ENCODE data around the gene DBP.

The DBP gene

DNA sequence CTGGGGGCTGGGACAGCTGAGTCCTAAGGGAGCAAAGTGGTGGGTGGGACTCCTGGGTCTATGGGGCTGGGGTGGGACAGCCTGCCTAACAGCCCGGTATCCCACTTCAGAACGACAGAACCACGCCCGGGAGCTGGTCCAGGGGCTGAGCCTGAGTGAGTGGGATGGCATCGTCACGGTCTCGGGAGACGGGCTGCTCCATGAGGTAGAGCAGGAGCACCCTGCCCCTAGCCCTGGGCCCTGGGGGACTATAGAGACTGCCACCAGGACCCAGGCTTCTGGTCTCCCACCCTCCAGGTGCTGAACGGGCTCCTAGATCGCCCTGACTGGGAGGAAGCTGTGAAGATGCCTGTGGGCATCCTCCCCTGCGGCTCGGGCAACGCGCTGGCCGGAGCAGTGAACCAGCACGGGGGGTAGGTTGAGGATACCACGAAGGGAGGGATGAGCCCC, 9.3 kb downstream of the DBP start:
- DNase-seq (ENCODE audit: low read depth in 3 of 3): no peak

DNA sequence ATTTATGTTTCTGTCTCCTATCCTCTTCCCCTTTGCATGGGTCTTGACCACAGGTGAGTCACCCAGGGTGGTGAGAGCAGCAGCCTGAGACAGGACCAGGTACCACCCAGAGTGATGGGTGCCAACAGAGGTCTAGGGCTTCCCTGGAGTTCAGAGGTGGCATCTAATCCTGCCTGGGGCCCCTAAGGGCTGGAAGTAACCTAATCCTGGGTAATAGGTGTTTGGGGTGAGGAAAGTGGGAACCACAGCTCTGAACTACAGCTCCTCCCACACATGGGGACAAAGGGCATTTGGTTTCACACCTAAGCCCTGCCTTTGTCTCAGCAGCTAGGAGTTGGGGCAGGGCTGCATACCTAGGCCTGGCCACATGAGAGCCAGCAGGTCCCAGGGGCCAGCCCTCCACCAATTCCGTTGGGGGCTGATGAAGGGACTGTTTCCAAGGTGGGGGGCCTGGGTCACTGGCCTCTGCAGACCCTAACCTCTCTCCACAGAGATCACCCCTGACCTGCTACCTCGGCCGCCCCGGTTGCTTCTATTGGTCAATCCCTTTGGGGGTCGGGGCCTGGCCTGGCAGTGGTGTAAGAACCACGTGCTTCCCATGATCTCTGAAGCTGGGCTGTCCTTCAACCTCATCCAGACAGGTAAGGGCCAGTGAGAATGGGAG, 9.8 kb downstream of the DBP start:
- no peak for DNase-seq (ENCODE audit: low read depth in 3 of 3)

DNA sequence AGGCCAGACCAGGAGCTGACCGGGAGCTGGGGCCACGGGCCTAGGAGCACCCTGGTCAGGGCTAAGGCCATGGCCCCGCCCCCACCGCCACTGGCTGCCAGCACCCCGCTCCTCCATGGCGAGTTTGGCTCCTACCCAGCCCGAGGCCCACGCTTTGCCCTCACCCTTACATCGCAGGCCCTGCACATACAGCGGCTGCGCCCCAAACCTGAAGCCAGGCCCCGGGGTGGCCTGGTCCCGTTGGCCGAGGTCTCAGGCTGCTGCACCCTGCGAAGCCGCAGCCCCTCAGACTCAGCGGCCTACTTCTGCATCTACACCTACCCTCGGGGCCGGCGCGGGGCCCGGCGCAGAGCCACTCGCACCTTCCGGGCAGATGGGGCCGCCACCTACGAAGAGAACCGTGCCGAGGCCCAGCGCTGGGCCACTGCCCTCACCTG, 11.3 kb downstream of the DBP start:
- DNase-seq (ENCODE audit: low read depth in 3 of 3): no peak

DNA sequence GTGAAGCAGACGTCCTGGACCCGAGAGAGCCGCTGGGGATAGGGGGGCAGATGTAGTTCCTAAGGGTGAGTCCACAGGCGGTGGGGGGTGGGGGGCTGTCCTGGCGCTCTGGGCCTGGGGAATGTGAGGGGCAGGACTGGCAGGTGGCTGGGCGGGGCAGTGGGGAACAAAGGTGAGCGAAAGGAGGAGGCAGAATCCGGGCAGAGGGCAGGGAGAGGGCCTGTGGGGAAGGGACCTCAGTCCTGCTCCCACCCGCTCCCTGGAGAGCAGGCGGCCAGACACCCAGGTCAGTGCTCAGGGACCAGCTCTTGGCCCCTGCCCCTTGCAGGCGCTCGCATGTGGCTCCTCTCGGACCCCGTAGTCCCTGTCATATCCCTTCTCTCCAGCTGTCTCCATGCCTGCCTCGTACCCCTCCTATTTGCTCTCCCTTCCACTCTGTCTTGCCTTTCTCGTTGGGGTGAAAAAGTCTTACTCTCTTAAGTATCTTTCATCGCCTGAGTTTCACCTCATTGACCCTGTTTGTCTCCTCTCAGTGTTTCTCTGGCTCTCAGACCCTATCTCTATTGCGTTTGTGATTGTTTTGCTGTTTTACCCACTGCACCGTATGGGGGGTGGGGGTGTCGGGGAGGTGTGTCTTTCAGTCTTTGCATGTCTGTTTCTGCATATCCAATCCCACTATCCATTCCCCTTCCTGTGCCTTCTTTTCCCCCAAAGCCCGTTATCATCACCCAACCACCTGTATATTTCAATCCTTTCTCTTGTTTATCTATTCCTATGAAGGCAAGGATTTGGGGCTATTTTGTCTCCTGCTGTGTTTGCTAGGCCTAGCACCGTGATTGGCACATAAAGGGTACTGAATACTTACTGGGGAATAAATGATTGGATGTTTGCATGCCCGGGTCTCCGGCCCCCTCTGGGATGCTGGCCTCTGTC, 12.1 kb downstream of the DBP start:
- DNase-seq (ENCODE audit: low read depth in 3 of 3): no peak

DNA sequence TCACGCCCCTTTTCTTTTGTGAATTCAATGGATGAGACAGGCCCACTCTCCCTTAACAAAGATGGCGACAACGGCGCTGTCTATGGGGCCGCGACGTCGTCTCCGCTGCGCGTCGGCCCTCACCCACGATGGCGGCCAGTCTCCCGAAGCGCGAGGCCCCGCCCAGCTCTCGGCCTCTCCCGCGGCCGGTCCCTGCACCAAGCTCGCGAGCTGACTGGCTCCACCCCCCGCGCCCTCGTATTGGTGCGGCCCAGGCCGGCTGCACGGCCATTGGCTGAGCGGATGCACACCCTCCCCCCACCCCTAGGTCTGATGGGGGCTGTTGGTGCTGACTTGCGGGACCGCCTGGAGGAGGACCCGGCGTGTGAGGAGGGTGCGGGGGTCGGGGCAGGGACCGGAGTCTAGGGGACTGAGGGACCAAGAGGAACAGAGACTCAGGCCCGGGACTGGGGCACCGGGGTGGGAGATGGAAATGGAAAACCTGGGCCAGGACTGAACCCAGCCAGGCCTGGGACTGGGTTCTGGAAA, 13.0 kb downstream of the DBP start:
- DNase-seq (ENCODE audit: low read depth in 3 of 3): peak; percentile 90 to 98 (median 93)

DNA sequence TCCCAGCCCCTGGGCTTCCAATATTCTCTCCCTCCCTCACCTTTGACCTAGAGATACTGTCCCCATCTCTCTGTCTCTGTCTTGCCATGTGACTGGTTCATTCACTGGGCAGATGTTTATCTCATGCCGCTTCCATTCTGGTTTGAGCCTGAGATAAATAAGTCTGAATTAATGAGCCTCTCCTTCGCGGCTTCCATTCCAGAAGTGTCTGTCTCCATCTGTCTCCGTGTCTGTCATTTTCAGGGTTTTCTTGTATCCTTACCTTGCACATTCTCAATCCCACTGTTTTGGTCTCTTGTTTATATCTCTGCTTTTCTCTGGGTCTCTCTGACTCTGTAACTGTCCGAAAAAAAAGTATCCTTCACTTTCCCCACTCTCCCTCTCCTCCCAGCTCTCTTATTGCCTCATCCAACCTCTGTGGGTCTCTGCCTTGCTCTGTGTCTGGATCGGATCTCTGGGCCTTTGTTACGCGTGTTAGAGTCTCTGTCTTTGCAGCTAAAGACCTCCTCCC, 13.6 kb downstream of the DBP start:
- no peak for DNase-seq (ENCODE audit: low read depth in 3 of 3)

DNA sequence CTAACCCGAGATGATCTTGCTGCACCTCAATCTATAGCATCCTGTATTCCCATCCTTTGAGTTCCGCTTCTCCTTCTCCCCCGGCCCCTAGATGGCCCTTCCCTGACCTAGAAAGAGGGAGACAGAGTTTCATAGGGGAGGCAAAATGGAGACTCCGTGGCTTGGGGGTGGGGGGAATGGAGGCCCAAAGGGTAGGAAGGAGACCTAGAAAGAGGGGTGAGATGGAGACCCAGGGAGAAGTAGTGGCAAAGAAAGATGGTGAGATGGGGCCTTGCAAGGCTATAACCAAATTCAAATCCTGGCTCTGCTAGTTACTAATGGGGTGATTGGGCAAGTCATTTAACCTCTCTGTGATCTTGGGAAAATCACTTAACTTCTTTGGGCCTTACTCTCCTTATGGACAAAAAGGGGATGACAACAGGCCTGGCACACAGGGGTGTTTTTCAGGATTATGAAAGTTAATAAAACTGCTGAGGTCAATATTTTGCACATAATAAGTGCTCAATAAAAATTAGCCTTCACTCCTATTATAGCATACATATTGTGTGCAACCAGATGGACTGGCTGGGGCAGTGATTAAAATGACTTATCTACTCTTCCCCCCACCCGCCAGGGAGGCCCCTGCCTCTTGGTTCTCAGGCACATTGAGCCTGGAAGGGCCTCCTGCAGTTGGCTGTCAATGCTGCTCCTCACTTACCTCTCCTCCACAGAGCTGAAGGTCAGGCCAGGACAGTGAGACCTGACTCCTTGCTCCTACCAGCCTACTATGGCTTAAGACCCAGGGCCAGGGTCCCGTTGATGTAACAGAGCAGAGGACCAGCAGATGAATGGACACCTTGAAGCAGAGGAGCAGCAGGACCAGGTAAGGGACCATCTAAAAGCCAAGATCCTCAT, 17.2 kb downstream of the DBP start:
- DNase-seq (ENCODE audit: low read depth in 3 of 3): no peak

DNA sequence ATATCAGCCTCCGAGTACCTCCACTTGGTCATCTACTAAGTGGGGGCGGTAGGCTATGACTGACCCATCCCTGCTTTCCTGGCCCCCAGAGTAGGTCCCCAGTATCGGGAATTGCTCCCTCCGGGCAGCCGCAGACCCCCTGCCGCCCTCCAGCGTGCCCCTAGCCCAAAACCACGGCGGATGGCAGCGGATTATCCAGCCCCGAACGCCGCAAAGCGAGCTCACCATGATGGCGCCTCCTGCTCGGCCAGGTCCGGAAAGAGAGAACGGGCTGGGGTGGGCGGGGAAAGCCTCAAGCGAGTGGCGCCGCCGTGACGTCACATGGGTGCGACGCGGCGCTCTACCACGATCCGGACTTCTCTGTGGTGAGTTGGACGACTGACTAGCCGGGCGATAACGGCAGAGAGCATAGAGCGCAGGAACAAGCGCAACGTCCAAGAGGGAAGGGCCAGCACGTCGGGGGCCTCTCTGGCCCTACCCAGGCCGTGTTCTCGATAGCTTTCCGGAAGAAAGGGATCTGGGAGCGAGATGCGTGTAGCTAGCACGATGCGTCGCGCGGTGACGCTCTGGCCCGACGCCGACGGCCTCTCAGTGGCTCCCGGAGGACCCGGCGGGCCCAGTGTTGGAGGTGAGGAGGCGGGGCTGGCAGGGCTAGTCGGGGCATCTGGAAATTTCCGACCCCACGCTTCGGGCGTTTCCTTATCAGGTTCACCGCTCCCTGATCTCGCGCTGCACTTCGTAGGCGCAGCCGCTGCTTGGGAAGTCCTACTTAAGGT, 18.1 kb downstream of the DBP start, which contains the start of the genes RPL18 and SPHK2:
Gene RPL18, minus strand, starts transcription at position 263 of the 776 bp plus-strand sequence. Its CDS starts 35 bp downstream, at position 228.
Gene SPHK2, plus strand, starts transcription at position 591 of the 776 bp plus-strand sequence. CDS start 1,009 bp downstream, outside the sequence.
- peak; percentile 88 to 95 (median 95) for DNase-seq (ENCODE audit: low read depth in 3 of 3)

DNA sequence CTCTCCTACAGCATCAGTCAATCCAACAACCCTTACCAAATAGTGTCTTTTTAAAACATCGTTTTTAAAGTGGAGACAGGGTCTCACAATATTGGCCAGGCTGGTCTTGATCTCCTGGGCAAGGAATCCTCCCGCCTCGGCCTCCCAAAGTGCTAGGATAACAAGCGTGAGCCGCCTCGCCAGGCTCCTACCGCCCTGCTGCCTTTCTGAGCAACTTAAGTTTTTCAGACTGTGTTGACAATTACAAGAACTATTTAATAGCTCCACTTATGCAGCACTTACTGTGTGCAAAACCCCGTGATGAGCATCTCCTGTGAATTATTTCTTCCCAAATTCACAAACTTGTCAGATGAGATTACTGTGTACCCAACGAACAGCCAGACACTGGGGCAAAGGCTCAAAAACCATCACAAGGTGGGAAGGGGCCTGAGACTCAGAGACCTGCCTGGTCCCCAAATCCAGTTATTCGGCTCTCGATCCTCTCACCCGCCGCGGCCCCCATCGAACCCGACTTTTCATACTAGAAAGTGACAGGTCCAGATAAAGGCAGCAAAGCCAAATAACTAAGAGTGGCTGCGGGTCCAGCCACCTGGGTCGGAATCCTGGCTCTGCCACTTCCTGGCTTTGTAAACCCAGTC, 18.8 kb downstream of the DBP start:
- DNase-seq (ENCODE audit: low read depth in 3 of 3): no peak

DNA sequence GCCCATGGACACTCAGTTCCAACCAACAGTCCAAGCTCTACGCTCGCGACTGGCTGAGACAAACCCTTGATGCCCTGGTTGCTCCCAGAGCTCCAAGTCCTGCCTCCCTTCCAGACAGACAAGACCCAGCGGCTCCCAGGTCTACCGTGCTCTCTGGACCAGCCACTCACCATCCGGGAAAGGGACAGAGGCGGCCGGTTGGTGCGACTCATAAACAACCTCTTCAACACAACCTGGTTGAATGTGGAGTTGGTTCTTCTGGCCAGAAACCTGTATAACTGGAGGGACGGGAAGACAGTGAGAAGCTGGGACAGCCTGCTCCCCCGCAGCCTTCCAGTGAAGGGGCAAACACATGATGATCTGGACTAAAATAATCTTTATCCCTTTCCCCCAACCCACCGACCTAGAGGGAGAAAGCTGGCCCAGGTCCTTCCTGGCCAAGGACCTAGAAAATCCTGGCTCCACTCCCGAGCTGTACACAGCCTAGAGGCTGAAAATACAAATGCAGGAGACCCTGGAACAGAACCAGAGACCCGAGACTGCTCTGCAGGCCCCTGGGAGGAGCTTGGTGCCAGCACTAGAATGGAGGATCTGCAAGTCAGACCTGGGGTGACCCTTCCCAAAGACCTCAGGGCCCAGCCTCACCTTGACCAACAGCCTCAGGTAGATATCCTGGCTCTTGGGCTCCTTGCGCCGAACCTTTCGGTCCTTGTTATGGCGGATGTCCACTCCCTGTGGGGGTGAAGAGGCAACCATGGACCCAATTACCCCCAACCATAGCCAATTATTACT, 19.8 kb downstream of the DBP start:
- DNase-seq (ENCODE audit: low read depth in 3 of 3): no peak

DNA sequence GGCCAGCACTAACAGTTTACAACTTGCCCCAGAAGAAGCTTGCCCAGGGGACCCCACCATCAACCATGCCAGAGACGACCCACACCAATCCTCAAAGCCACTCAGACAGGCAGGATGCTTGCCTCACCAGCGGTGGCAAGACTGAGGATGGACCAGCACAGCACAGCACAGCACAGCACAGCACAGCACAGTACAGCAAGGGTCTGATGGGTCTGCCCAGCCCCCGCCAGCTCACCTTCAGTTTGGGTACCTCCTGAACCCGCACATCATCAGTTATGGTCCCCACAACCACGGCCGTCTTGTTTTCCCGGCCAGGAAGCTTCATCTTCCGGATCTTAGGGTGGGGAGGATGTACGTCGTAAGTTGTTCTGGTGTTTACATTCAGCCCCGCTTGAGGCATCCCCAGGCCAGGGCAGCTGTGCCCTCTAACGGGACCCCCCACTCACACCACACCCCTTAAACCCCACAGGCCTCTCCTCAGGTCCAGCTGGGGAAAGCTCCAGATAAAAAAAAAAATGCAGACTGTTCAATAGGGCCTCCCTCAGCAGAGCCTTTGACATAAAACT, 20.6 kb downstream of the DBP start:
- no peak for DNase-seq (ENCODE audit: low read depth in 3 of 3)

DNA sequence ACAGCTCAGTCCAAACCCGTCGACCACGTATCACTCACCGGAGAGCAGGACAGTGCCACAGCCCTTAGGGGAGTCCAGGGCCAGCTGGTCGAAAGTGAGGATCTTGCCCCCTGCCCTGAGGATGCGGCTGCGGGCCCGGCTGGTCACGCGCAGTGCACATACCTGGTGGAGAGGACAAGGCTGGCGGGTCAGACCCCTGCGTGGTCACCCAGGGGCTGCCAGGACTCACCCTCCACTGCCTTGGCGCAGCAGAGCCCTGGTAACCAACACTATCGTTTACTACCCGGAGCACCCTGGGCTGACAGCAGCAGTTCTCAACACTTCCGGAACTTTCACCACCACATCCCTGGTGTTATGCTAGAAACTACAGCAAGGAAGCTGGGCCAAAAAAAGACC, 21.1 kb downstream of the DBP start:
- DNase-seq (ENCODE audit: low read depth in 3 of 3): no peak

DNA sequence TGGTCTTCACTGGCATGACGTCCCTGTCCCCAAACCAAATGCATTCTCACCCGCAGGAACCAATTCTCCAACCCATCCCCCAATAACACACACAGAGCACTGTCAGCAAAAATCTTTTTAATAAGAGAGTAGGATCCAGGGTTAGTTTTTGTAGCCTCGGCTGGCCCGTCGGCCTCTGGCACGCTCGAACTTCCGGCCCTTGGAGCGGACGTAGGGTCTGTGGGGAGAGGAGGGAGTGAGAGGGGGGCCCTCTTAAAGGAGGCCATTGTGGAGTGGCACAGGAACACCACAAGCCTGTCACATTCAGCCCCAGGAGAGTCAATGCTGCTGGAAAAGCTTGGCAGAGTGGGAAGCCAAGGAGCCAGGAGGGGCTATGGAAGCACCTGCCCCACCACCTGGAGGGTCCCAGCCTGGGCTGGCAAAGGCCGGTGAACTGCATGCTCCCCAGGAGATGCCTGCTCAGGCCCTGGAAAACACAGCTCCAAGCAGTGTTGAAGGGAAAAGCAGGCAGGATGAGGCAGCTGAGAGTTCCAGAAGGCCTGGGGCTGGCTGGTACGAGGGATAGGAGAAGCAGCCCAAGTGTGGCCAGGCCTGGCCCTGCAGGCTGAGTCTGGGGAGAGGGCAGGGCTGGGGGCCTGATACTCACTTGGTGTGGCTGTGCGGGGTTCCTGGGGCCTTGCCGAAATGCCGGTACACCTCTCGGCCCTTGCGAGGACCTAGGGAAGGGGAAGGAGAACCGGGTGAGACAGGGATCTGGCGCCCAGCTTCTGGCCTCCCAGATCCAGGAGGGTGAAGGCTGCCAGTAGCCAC, 21.7 kb downstream of the DBP start:
- DNase-seq (ENCODE audit: low read depth in 3 of 3): no peak

DNA sequence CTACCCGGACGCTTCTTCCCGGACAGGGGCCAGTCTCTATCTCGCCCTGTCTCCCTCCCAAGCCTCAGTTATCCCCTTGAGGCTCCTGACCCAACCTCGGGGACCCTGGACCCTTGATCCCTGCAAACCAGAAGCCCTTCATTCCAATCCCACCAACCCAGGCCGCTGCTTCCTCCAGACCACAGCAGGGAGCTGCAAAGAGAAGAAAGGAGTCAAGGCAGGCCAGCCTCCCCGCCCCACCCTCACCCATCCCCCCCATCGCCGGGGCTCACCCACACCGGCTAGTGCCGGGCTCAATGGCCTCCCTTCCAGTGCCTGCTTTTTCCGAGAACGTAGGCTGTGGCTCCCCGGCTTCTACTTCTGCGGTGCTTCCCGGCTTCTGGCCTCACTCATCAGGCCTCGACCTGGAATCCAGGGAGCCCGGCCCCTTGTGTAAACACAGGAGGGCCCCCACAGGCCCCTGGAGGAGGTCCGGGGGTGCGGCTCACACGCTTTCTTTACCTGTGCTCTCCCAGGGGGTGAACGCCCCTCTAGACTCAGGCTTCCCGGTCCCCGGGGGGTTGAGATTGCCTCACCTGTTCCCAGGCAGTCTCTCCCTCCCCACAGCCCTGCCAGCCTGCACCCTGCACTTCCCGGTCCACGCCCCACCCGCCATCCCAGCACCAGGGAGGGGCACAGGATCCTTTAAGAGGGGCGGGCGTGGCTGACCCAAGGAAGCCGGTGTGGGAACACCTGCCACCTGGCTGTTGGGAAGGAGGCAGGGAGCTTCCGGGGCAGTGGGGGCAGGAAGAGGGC, 22.5 kb downstream of the DBP start, which contains the start of gene FAM83E:
Gene FAM83E, minus strand, starts transcription at position 641 of the 795 bp plus-strand sequence. CDS start 1,704 bp downstream, outside the sequence.
- DNase-seq (ENCODE audit: low read depth in 3 of 3): no peak

DNA sequence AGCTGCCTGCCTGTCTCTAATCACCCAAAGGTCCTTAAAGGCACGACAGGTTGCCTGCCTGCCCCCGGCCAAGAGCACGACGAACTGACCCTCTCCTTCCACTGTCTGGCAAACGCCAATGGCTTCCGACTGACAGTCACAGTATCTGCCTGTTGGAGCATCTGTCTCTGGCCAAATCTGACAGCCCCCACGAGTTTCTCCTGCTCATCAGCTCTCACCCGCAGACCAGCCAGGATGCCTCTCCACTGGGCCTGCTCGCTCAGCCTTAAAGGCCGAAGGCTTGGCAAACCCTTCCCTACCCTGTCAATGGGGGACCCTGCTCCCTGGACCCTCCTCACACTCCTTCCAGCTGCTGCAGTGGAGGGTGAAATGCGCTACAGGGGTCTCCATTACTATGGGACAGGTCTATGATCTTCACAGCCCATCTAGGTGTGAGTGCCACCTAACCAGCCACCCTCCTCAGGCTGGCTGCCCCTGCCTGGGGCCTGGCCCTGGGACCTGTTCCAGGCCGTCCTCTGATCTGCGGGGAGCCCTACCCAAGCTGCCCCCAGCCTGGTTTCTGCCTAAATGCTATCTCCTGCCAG, 23.2 kb downstream of the DBP start:
- DNase-seq (ENCODE audit: low read depth in 3 of 3): no peak

DNA sequence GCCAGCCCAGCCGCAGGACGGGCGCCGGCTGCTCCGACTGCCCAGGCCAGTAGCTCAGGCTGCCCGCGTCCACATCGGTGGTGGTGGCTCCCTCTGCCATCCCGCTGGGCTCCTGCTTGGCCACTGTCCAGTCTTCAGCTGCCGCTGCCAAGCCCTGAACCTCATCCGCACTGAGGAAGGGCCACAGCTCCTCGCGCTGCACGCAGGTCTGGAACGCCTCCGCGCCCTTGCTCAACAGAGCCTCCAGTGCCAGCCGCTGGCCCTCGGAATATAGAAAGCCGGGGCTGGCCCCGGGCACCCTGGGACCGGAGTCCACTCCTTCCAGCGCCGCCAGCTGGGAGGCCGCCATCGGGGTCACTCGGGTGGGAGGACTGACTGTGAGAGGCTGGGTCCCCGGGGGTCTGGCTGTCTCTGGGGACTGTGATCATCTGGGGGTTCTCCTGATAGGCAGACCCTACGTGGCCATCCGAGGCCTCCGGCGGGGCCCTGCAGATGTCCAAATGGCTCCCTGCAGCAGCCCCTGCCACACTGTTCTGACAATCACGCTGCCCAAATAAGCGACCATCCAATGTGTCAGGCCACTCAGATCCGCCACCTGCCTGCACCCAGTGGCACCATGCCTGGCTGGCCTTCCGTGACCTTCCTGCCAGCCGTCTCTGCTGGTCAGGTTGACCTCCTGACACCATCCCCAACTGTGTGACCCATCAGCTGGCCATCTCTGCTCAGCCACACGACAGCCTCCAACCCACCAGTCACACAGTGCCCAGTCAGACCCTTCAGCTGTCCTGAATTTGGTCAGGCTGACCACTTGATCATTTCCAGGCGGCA, 23.9 kb downstream of the DBP start:
- no peak for DNase-seq (ENCODE audit: low read depth in 3 of 3)
